ENCODE results near the gene SHTN1. TPM values are rescaled to one million over a fixed set of nuclear protein-coding genes. Genes with fewer than 3 reads are reported as not detected.

Gene SHTN1
- total RNA-seq, 1 experiment from 2014 or later: not detected

DNA sequence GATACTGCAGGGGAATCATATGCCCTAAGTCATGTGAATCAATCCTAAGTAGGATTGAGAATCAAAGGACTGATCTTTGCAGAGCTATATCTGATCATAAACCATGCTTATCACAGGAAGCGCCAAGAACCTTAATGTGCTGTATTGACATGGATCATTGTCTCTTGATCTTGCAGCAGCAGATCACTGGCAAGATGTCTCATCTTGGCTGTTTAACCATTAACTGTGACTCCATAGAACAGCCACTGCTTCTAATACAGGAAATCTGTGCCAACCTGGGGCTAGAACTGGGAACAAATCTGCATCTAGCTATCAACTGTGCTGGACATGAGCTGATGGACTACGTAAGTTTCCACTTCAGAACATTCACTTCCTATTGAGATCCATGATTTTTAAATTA lies 134.0 kb downstream of the SHTN1 start:
- no peaks in the 10 kb centered on the region for H3K27me3 ChIP-seq (ENCODE audit: low read length)
- no peaks in the 10 kb centered on the region for H3K9me3 ChIP-seq (ENCODE audit: low read length)
- DNase-seq: no peak
- H3K36me3 ChIP-seq (ENCODE audit: insufficient read depth, low read length): no peaks in the 10 kb centered on the region
- no peak overlapping the region for H3K4me3 ChIP-seq (ENCODE audit: low read length)
- H3K4me2 ChIP-seq (ENCODE audit: low read depth, low read length, poor library complexity, severe bottlenecking): no peak overlapping the region
- H3K27ac ChIP-seq (ENCODE audit: low read length): no peak overlapping the region
- no peaks in the 10 kb centered on the region for H3K4me1 ChIP-seq (ENCODE audit: low read length)
- H4K20me1 ChIP-seq (ENCODE audit: insufficient read depth, low read depth, low read length): no peaks in the 10 kb centered on the region
- H3K9me2 ChIP-seq (replicated peaks; ENCODE audit: insufficient read depth, low read length): no peaks in the 10 kb centered on the region
- no peaks in the 10 kb centered on the region for H3K79me2 ChIP-seq (ENCODE audit: low read length)
- no peak overlapping the region for H3K9ac ChIP-seq (ENCODE audit: low read length)
- no peak overlapping the region for H2AFZ ChIP-seq (ENCODE audit: low read length)

GRCh38 chr10:116868722-116869121 lies 136.3 kb downstream of the SHTN1 start:
- Histone ChIP-seq H3K27me3 (ENCODE audit: low read length) (no peaks in the 10 kb centered on the region), H3K9me3 (ENCODE audit: low read length) (no peaks in the 10 kb centered on the region), H3K9ac (ENCODE audit: low read length) (no peak overlapping the region), H4K20me1 (ENCODE audit: insufficient read depth, low read depth, low read length) (no peaks in the 10 kb centered on the region), H3K4me2 (ENCODE audit: low read depth, low read length, poor library complexity, severe bottlenecking) (no peak overlapping the region), H3K36me3 (ENCODE audit: insufficient read depth, low read length) (no peaks in the 10 kb centered on the region), H3K4me3 (ENCODE audit: low read length) (no peak overlapping the region), H3K4me1 (ENCODE audit: low read length) (no peaks in the 10 kb centered on the region), H2AFZ (ENCODE audit: low read length) (no peak overlapping the region), H3K9me2 (replicated peaks; ENCODE audit: insufficient read depth, low read length) (no peaks in the 10 kb centered on the region), H3K79me2 (ENCODE audit: low read length) (no peaks in the 10 kb centered on the region), H3K27ac (ENCODE audit: low read length) (no peak overlapping the region)
- DNase-seq: no peak

DNA sequence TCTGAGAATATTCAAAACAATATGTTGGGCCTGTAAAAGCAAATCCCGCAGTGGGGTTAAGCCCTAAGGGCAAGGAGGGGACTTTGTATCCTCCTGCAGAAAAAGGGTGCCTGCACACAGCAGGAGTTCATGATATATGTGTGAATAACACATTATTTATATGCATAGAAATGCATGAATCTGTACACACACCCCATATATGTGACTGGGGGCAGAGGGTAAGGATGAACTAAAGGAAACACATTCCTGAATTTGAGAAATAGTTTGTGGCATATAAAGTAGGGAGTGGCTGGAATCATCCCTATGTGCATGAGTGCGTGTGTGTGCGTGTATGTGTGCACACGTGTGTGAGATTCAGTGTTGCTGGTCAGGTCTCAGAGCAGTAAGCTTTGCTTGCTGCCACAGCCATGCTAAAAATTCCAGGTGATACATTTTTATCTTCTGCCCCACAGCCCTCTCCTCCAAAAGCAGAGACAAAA lies 136.8 kb downstream of the SHTN1 start:
- Histone ChIP-seq H3K9me3 (ENCODE audit: low read length) (no peaks in the 10 kb centered on the region), H3K4me2 (ENCODE audit: low read depth, low read length, poor library complexity, severe bottlenecking) (no peak overlapping the region), H3K27ac (ENCODE audit: low read length) (no peak overlapping the region), H4K20me1 (ENCODE audit: insufficient read depth, low read depth, low read length) (no peaks in the 10 kb centered on the region), H2AFZ (ENCODE audit: low read length) (no peak overlapping the region), H3K9ac (ENCODE audit: low read length) (no peak overlapping the region), H3K79me2 (ENCODE audit: low read length) (no peaks in the 10 kb centered on the region), H3K4me1 (ENCODE audit: low read length) (no peaks in the 10 kb centered on the region), H3K4me3 (ENCODE audit: low read length) (no peak overlapping the region), H3K9me2 (replicated peaks; ENCODE audit: insufficient read depth, low read length) (no peaks in the 10 kb centered on the region), H3K36me3 (ENCODE audit: insufficient read depth, low read length) (no peaks in the 10 kb centered on the region), H3K27me3 (ENCODE audit: low read length) (no peaks in the 10 kb centered on the region)
- no peak for DNase-seq

DNA sequence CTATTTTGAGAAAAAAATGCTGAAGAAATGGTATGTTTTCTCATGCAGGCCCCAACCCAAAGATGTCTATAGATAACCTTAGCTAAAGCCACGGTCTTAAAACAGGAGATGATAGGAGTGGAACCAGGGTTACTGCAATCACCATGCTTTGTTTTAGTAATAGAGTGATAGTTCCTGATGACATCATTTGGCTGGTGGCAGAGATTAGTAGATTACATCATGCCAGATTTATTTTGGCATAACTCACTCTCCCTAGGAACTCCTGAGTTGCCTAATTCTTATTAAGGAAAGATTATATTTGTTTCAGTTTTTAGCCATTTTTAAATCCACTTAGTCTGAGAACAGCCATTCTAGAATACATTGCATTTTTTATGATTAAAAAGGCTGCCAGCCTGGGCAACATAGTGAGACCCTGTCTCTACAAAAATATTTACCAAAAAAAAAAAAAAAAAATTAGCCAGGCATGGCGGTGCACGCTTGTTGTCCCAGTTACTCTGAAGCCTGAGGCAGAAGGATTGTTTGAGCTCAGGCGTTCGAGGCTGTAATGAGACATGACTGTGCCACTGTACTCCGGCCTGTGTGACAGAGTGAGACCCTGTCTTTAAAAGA lies 137.9 kb downstream of the SHTN1 start:
- H3K27me3 ChIP-seq (ENCODE audit: low read length): no peaks in the 10 kb centered on the region
- H3K79me2 ChIP-seq (ENCODE audit: low read length): no peaks in the 10 kb centered on the region
- H3K4me2 ChIP-seq (ENCODE audit: low read depth, low read length, poor library complexity, severe bottlenecking): no peak overlapping the region
- no peaks in the 10 kb centered on the region for H3K36me3 ChIP-seq (ENCODE audit: insufficient read depth, low read length)
- no peak overlapping the region for H3K9ac ChIP-seq (ENCODE audit: low read length)
- no peaks in the 10 kb centered on the region for H4K20me1 ChIP-seq (ENCODE audit: insufficient read depth, low read depth, low read length)
- H3K9me3 ChIP-seq (ENCODE audit: low read length): no peaks in the 10 kb centered on the region
- no peak overlapping the region for H3K4me3 ChIP-seq (ENCODE audit: low read length)
- H3K27ac ChIP-seq (ENCODE audit: low read length): no peak overlapping the region
- no peaks in the 10 kb centered on the region for H3K4me1 ChIP-seq (ENCODE audit: low read length)
- no peaks in the 10 kb centered on the region for H3K9me2 ChIP-seq (replicated peaks; ENCODE audit: insufficient read depth, low read length)
- H2AFZ ChIP-seq (ENCODE audit: low read length): no peak overlapping the region
- no peak for DNase-seq

GRCh38 chr10:116866066-116866465 lies 138.9 kb downstream of the SHTN1 start:
- no peaks in the 10 kb centered on the region for H4K20me1 ChIP-seq (ENCODE audit: insufficient read depth, low read depth, low read length)
- H3K36me3 ChIP-seq (ENCODE audit: insufficient read depth, low read length): no peaks in the 10 kb centered on the region
- H3K27me3 ChIP-seq (ENCODE audit: low read length): no peaks in the 10 kb centered on the region
- H3K27ac ChIP-seq (ENCODE audit: low read length): no peak overlapping the region
- no peak overlapping the region for H3K4me2 ChIP-seq (ENCODE audit: low read depth, low read length, poor library complexity, severe bottlenecking)
- no peaks in the 10 kb centered on the region for H3K79me2 ChIP-seq (ENCODE audit: low read length)
- no peaks in the 10 kb centered on the region for H3K9me3 ChIP-seq (ENCODE audit: low read length)
- no peak overlapping the region for H3K9ac ChIP-seq (ENCODE audit: low read length)
- no peak overlapping the region for H2AFZ ChIP-seq (ENCODE audit: low read length)
- H3K4me3 ChIP-seq (ENCODE audit: low read length): no peak overlapping the region
- no peaks in the 10 kb centered on the region for H3K9me2 ChIP-seq (replicated peaks; ENCODE audit: insufficient read depth, low read length)
- no peak for DNase-seq
- no peaks in the 10 kb centered on the region for H3K4me1 ChIP-seq (ENCODE audit: low read length)

DNA sequence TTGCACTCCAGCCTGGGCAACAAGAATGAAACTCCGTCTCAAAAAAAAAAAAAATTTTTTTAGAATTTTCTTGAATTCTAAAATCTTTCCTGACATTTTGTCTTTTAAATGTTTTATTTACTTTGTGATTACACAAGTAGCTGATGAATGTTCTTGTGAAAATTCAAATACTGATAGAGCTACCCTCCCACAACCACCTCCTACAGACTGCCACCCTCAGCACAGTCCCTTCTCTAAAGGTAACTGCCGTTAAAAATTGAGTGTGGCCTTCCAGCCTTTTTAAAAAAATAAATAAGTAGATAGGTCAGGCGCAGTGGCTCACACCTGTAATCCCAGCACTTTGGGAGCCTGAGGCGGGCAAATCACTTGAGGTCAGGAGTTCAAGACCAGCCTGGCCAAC lies 140.6 kb downstream of the SHTN1 start:
- Histone ChIP-seq H3K27ac (ENCODE audit: low read length) (no peak overlapping the region), H3K9ac (ENCODE audit: low read length) (no peak overlapping the region), H3K36me3 (ENCODE audit: insufficient read depth, low read length) (no peaks in the 10 kb centered on the region), H3K4me2 (ENCODE audit: low read depth, low read length, poor library complexity, severe bottlenecking) (no peak overlapping the region), H2AFZ (ENCODE audit: low read length) (no peak overlapping the region), H3K79me2 (ENCODE audit: low read length) (no peaks in the 10 kb centered on the region), H3K9me3 (ENCODE audit: low read length) (no peaks in the 10 kb centered on the region), H4K20me1 (ENCODE audit: insufficient read depth, low read depth, low read length) (no peaks in the 10 kb centered on the region), H3K4me3 (ENCODE audit: low read length) (no peak overlapping the region), H3K27me3 (ENCODE audit: low read length) (no peaks in the 10 kb centered on the region), H3K9me2 (replicated peaks; ENCODE audit: insufficient read depth, low read length) (no peaks in the 10 kb centered on the region), H3K4me1 (ENCODE audit: low read length) (no peaks in the 10 kb centered on the region)
- DNase-seq: no peak

DNA sequence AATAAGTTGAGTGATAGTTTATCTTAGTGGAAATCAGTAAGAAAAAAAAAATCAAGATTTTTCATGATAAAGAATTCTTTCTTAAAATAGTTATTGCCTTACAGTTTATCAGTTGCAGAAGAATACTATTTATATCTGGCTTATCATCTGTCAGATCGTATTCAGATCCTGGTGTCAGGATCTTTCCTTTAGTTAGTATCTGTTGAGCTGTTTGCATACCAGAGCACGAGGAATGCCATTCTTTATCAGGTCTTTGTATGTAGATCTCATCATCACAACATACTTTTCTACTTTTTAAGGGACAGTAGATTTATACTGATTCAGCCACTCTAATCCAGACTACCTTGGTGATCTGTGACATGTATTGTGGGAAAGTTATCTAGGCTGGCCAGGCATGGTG lies 143.2 kb downstream of the SHTN1 start:
- no peaks in the 10 kb centered on the region for H3K79me2 ChIP-seq (ENCODE audit: low read length)
- H3K9me3 ChIP-seq (ENCODE audit: low read length): no peaks in the 10 kb centered on the region
- H3K4me2 ChIP-seq (ENCODE audit: low read depth, low read length, poor library complexity, severe bottlenecking): no peak overlapping the region
- H3K36me3 ChIP-seq (ENCODE audit: insufficient read depth, low read length): no peaks in the 10 kb centered on the region
- H3K4me3 ChIP-seq (ENCODE audit: low read length): no peak overlapping the region
- DNase-seq: no peak
- H3K9me2 ChIP-seq (replicated peaks; ENCODE audit: insufficient read depth, low read length): no peaks in the 10 kb centered on the region
- no peak overlapping the region for H3K9ac ChIP-seq (ENCODE audit: low read length)
- H4K20me1 ChIP-seq (ENCODE audit: insufficient read depth, low read depth, low read length): no peaks in the 10 kb centered on the region
- no peaks in the 10 kb centered on the region for H3K27me3 ChIP-seq (ENCODE audit: low read length)
- no peaks in the 10 kb centered on the region for H3K4me1 ChIP-seq (ENCODE audit: low read length)
- H2AFZ ChIP-seq (ENCODE audit: low read length): no peak overlapping the region
- H3K27ac ChIP-seq (ENCODE audit: low read length): no peak overlapping the region

DNA sequence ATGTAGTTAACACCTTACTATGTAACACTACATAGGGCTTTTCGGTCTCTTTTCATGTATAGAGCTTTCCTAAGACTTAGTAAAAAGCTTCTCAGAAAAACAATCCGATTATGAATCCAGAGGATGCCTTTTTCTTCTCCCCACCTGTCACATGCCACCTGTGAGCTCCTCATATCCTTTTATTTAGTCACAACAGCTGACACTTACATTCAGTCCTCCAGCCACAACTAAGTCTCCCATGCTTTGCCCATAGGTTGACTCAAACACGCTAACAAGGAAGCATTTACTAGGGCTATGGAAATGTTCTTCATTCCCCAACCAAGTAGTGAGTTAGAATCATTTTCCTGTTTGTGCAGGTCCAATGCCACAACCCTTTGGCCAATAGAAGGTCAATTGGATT lies 147.8 kb downstream of the SHTN1 start:
- no peaks in the 10 kb centered on the region for H4K20me1 ChIP-seq (ENCODE audit: insufficient read depth, low read depth, low read length)
- no peak overlapping the region for H3K27ac ChIP-seq (ENCODE audit: low read length)
- no peak for DNase-seq

More for the DNA sequence above, 147.8 kb downstream of the SHTN1 start:
- H3K36me3 ChIP-seq (ENCODE audit: insufficient read depth, low read length): no peaks in the 10 kb centered on the region
- no peaks in the 10 kb centered on the region for H3K27me3 ChIP-seq (ENCODE audit: low read length)
- no peak overlapping the region for H3K9ac ChIP-seq (ENCODE audit: low read length)
- no peak overlapping the region for H2AFZ ChIP-seq (ENCODE audit: low read length)
- H3K79me2 ChIP-seq (ENCODE audit: low read length): no peaks in the 10 kb centered on the region
- no peaks in the 10 kb centered on the region for H3K4me1 ChIP-seq (ENCODE audit: low read length)
- no peaks in the 10 kb centered on the region for H3K9me3 ChIP-seq (ENCODE audit: low read length)
- no peak overlapping the region for H3K4me3 ChIP-seq (ENCODE audit: low read length)
- H3K9me2 ChIP-seq (replicated peaks; ENCODE audit: insufficient read depth, low read length): no peaks in the 10 kb centered on the region
- H3K4me2 ChIP-seq (ENCODE audit: low read depth, low read length, poor library complexity, severe bottlenecking): no peak overlapping the region
